HG02981 (cell line): Measurements from ENCODE around the gene LCE3E.
"Not testable (repeated sequence)": the region's sequence is repeated elsewhere in the genome, so short reads cannot be mapped to it uniquely, and the experiment has no call there.

Experiments used
- ATAC-seq: cut with Tn5 transposase; IDR thresholded peaks from one replicate; pipeline ENCODE4 v1.9.1; 2021; ENCODE audit warnings: mild to moderate bottlenecking, moderate library complexity; ENCODE audit not compliant: unreplicated experiment

LCE3E gene

GRCh38 chr1:152566681-152567080, at the start of gene LCE3E:
Gene LCE3E (minus strand): TSS chr1:152566780. CDS start chr1:152566208, 572 bp downstream.
- ATAC-seq = no peak

- ATAC-seq = no peak
Observed at GRCh38 chr1:152613511-152613910, 46.9 kb upstream of the LCE3E start, which contains the start of gene LCE3B. Gene LCE3B (plus strand): TSS chr1:152613811. CDS start chr1:152613811, 0 bp downstream.

- ATAC-seq = no peak
Observed at GRCh38 chr1:152599934-152600333, 33.4 kb upstream of the LCE3E start, which contains the start of gene LCE3C. Gene LCE3C (plus strand): TSS chr1:152600234. CDS start chr1:152600732, 498 bp downstream.

DNA sequence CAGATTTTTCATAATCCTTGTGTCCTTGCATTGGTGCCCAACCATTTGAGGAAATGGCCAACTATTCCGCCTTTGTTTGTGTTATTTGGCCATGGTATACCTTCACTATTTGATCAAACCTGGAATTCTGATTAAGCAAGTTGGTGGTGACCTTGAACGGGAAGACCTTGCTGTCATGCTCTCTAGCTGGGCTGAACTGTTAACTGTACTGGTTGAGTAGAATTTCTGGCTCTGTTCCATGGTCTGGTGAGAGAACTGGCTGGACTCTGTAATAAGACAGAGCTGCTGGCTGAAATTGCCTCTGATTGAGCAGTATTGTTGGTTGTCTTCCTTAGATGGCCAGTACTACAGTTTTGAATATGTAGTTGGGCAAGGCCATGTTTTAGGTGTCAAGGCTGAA, 30.4 kb upstream of the LCE3E start:
- ATAC-seq = no peak

- ATAC-seq = no peak
Observed at GRCh38 chr1:152585586-152585985, 19.0 kb upstream of the LCE3E start.

DNA sequence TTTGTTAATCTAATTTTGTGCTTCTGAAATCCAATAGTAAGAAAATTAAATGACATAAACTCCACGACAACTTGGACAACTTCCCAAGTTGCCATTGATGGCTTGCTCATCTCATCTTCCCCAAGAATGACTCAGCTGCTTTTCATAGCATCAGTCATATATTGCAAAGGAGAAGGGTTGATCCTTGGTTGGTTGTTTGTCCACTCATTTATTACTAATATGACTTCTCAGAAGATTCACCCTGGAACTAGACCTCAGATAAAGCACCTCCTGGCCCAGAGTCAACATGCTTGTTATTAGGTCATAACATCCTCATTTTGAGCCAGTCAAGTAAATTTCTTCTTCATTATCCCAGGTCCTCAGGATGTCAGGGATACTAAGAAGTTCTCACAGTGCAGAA, 16.1 kb upstream of the LCE3E start:
- no peak for ATAC-seq

GRCh38 chr1:152580433-152580832, 13.9 kb upstream of the LCE3E start, which contains the start of gene LCE3D:
Gene LCE3D (minus strand): TSS chr1:152580516. CDS start chr1:152579936, 580 bp downstream.
- no peak for ATAC-seq

DNA sequence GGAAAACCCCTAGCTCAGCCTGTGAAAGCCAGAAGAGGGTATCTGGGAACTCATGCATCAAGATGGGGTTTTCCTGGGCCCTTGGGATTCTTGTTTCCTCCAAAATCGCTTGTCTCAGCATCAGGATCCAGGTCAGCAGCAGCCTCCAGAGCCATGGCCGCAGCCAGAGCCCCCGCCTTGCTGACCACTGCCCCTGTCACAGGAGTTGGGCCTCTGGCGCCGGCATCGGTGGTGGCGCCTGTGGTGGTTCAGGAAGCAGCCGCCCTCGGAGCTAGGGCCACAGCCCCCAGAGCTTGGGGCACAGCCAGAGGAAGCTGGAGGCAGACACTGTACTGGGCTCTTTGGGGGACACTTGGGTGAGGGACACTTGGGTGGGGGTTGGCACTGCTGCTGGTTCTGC, 12.9 kb upstream of the LCE3E start:
- not testable (repeated sequence) for ATAC-seq

DNA sequence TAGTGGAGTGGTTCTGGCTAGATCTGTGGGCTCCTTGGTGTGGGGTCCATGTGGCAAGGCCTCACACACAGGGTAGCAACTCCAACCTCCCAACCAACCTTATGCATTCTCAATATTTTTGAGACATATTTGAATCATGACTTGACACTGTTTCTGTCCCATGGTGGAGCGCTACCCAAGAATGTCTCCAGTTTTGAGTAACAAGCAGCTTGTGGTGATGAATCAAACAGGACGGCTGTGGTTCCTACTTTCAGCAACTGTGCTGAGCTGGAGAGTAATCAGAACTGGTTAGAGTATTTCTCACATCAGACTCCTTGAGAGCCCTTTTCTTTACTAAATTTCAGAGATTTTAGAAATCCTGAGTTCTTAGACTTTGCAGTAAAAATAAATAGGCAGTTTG, 10.6 kb upstream of the LCE3E start:
- ATAC-seq = no peak

DNA sequence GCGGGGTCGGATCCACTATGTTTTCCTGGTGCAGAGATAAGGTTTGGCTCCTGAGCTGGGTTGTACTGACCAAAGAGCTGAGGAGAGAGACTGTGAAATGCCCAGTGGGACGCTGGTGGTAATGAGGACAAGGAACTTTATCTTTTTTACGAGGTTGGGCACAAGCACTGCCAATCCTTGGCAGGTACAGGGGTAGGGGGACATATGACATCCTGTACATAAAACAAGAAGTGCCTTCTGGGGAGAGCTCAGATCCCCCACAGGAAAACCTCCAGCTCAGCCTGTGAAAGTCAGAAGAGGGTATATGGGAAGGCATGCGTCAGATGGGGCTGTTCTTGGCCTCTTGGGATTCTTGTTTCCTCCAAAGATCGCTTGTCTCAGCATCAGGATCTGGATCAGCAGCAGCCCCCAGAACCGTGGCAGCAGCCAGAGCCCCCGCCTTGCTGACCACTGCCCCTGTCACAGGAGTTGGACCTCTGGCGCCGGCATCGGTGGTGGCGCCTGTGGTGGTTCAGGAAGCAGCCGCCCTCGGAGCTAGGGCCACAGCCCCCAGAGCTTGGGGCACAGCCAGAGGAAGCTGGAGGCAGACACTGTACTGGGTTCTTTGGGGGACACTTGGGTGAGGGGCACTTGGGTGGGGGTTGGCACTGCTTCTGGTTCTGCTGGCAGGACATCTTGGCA, 905 bp downstream of the LCE3E start:
- no peak for ATAC-seq

DNA sequence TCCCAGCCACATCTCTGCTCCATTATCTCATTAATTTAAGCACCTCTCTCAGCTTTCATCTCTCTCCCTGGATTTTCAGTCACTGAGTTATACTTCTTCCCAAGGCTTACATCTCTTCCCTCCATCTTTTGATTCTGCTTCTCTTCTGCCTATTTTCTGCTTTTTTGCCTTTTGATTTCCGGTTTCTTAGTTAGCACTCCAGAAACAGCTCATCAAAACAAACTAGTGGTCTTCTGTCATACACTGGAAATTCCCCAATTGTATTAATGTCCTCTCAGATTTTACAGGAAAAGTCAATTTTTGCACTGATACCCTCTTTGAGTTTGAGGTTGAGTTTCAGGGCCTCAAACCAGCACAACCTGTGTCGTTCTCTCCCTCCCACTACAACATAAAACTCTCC, 1.5 kb downstream of the LCE3E start:
- no peak for ATAC-seq

- not testable (repeated sequence) for ATAC-seq
Observed at GRCh38 chr1:152548358-152548757, 18.2 kb downstream of the LCE3E start.

GRCh38 chr1:152546704-152547103, 19.9 kb downstream of the LCE3E start:
- ATAC-seq = no peak

DNA sequence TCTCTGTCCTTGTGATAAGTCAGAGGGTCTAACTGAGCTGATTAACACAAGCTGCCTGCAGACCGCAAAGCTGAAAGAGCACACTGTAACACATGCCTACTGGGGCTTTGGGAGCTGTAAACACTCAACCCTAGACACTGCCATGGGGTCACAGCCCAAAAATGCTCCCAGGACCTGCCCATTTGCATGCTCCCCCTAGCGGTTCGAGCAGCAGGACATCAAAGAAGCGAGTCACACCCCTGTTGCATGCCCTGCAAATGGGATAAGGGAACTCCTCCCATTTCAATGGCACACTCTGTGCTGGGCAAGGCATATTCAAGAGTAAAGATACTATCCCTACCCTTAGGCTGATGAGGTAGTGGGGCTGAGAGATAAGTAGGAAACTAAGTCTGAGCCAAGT, 22.8 kb downstream of the LCE3E start:
- ATAC-seq = no peak

DNA sequence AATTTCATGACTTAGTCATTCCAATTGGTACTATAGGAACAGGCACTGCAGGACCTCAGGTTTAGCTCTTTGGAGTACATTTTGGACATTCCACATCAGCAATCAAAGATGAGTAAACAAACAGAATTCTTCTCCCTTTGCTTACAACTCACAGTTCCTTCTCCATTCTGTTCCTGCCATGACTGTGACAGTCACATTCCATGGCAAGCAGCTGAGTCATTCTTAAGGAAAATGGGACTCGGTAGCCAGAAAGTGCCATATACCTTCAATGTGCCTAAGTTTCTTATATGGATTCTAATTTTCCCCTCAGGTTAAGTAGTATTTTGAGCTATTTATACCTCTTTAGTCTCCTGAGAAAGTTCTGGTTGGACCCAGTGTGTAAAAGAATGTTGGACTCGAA, 26.7 kb downstream of the LCE3E start:
- ATAC-seq = no peak

GRCh38 chr1:152537496-152537895, 29.1 kb downstream of the LCE3E start:
- ATAC-seq = no peak

GRCh38 chr1:152535774-152536173, 30.8 kb downstream of the LCE3E start:
- ATAC-seq = no peak

DNA sequence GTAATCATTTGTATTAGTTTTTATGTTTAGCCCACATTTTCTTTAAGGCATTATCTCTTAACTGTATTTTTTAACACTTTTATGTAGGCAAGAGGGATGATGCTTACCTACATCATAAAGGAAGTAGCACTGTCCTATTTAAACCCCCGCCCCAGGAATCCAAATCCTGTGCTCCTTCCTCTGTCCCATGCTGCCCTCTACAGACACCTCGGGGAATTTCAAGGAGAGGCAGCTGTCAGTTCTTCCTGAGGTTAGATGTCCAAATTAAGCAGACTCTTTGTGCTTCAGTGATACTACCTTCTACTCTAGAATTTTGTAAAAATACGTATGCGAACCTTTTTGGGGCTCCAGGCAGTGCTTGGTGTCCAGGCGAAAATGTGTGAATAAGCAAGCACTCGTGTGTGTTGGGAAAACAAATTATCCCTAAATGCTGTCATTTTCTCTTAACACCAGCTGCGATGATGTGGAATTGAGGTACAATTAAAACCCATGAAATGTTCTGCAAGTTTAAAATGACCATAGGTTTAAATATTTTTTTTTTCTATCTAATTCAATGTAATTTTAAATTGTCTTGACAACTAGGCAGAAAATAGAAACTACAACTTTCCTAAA, 33.1 kb downstream of the LCE3E start:
- ATAC-seq = no peak

GRCh38 chr1:152525080-152525641, 41.4 kb downstream of the LCE3E start:
- ATAC-seq = no peak

DNA sequence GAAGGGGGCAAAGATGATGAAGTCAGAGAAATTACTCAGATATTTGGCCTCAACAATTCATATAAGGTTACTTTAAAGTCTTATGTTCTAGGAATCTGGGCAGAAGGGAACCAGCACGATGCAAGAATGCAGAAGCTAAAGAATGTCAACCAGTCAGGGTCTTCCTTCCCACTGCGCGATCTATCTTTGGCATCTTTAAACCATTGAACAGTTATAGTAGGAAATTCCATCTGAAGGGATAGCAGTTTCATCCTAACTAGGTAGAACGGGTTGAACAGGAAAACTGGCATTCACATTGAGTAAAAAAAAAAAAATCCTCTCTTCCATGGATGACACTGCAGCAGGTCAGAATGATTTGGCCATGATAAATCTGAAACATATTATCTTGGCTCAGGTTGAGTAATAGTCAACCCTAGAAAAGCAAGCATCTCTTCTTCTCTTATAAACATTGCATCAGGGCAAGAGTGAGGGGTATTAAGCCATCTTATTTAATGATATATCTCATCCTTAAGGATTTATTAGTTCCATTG, 46.0 kb downstream of the LCE3E start:
- ATAC-seq = no peak

- ATAC-seq = no peak
Observed at GRCh38 chr1:152519851-152520250, 46.7 kb downstream of the LCE3E start.
